MM.1S (cell line): ENCODE results near the gene EPGN.

Source experiments
- DNase-seq: peaks from one replicate; pipeline ENCODE4 v3.0.0-alpha.2; 2015
- H2AFZ ChIP-seq: fragments of 300-600 bp; sonication (generic); 2 replicates; pipeline ENCODE4 v1.6.0; 2016; ENCODE audit warnings: antibody characterized with exemption, low read length
- H3F3A ChIP-seq: fragments of 300-600 bp; sonication (generic); 2 replicates; pipeline ENCODE4 v1.6.1; 2016; ENCODE audit warnings: mild to moderate bottlenecking, antibody characterized with exemption, low read length, moderate library complexity, mixed read lengths; ENCODE audit not compliant: insufficient read depth
- H3K27ac ChIP-seq: fragments of 300-600 bp; sonication (generic); 2 replicates; pipeline ENCODE4 v1.5.1; 2016; ENCODE audit warnings: mild to moderate bottlenecking, low read length
- H3K27me3 ChIP-seq: fragments of 300-600 bp; sonication (generic); replicated peaks from 2 replicates; pipeline ENCODE4 v1.6.0; 2016; ENCODE audit warnings: low read length; ENCODE audit not compliant: insufficient read depth
- H3K36me3 ChIP-seq: fragments of 300-600 bp; sonication (generic); replicated peaks from 2 replicates; pipeline ENCODE4 v1.6.1; 2016; ENCODE audit warnings: mild to moderate bottlenecking, low read length, mixed read lengths; ENCODE audit not compliant: insufficient read depth
- H3K4me1 ChIP-seq: fragments of 300-600 bp; sonication (generic); 2 replicates; pipeline ENCODE4 v1.6.1; 2016; ENCODE audit warnings: low read length, mixed read lengths
- H3K4me2 ChIP-seq: fragments of 300-600 bp; sonication (generic); 2 replicates; pipeline ENCODE4 v1.6.0; 2016; ENCODE audit warnings: low read depth, low read length
- H3K4me3 ChIP-seq: fragments of 300-600 bp; sonication (generic); 2 replicates; pipeline ENCODE4 v1.5.1; 2016; ENCODE audit warnings: low read length, mixed read lengths
- H3K79me2 ChIP-seq: fragments of 300-600 bp; sonication (generic); 2 replicates; pipeline ENCODE4 v1.6.1; 2016; ENCODE audit warnings: mixed run types, low read length, mixed read lengths
- H3K9ac ChIP-seq: fragments of 300-600 bp; sonication (generic); 2 replicates; pipeline ENCODE4 v1.6.1; 2016; ENCODE audit warnings: low read length, mixed read lengths
- H3K9me2 ChIP-seq: fragments of 300-600 bp; sonication (generic); replicated peaks from 2 replicates; pipeline ENCODE4 v1.6.1; 2016; ENCODE audit warnings: mild to moderate bottlenecking, low read length, mixed read lengths; ENCODE audit not compliant: insufficient read depth
- H3K9me3 ChIP-seq: fragments of 300-600 bp; sonication (generic); replicated peaks from 2 replicates; pipeline ENCODE4 v1.6.1; 2016; ENCODE audit warnings: mild to moderate bottlenecking, low read length, mixed read lengths; ENCODE audit not compliant: insufficient read depth
- H4K20me1 ChIP-seq: fragments of 300-600 bp; sonication (generic); 2 replicates; pipeline ENCODE4 v1.6.1; 2016; ENCODE audit warnings: mild to moderate bottlenecking, low read length, moderate library complexity, mixed read lengths; ENCODE audit not compliant: insufficient read depth
- CTCF ChIP-seq: fragments of 300-600 bp; sonication (generic); IDR thresholded peaks from 2 replicates; pipeline ENCODE4 v1.5.1; 2016; ENCODE audit warnings: antibody characterized with exemption, low read length, mixed read lengths
- EZH2 ChIP-seq: fragments of 300-600 bp; sonication (generic); optimal IDR thresholded peaks from 2 replicates; pipeline ENCODE3; 2017; ENCODE audit warnings: low read depth, mild to moderate bottlenecking, antibody characterized with exemption, low read length, mixed read lengths
- EZH2phosphoT487 ChIP-seq: fragments of 300-600 bp; sonication (generic); IDR thresholded peaks from 2 replicates; pipeline ENCODE4 v1.6.1; 2018; ENCODE audit warnings: antibody characterized with exemption, low read length

EPGN gene

DNA sequence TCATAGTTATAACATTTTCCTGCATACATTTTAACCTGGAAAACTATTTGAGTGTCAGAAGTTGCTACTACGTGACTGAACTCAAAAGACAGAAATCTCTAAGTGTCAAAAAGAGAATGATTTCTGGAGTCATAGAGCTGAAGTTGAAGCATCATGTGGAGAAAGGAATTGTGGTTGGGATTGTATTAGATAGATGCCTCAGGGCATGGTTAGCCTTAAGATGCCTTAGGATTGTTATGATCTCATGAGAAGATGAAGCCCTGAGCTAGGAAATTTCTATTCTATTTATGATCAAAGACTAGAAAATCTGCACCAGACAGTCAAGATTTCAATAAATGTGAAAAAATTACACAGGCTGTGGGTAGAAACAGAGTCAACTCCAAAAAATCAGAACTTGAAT, 20.2 kb downstream of the EPGN start:
- no peak for TF ChIP-seq EZH2phosphoT487
- no peak for TF ChIP-seq EZH2
- TF ChIP-seq CTCF: no peak
- no peak overlapping the region for H3K4me2 ChIP-seq
- no peak overlapping the region for H2AFZ ChIP-seq
- no peaks in the 10 kb centered on the region for H4K20me1 ChIP-seq
- no peak overlapping the region for H3K27ac ChIP-seq
- H3K27me3 ChIP-seq: no peaks in the 10 kb centered on the region
- H3K9ac ChIP-seq: no peak overlapping the region
- H3K79me2 ChIP-seq: no peaks in the 10 kb centered on the region
- H3K4me3 ChIP-seq: no peak overlapping the region
- H3F3A ChIP-seq: no peaks in the 10 kb centered on the region; the same call in 1 of the 2 replicates
- no peaks in the 10 kb centered on the region for H3K9me2 ChIP-seq
- no peaks in the 10 kb centered on the region for H3K36me3 ChIP-seq
- H3K4me1 ChIP-seq: peaks cover 14% of the 10 kb centered on the region
- no peaks in the 10 kb centered on the region for H3K9me3 ChIP-seq
- no peak for DNase-seq

GRCh38 chr4:74329307-74329706, 21.0 kb downstream of the EPGN start:
- Histone ChIP-seq H3K4me3 (no peak overlapping the region), H4K20me1 (no peaks in the 10 kb centered on the region), H2AFZ (no peak overlapping the region), H3K4me1 (peaks cover 6% of the 10 kb centered on the region; the same call in 1 of the 2 replicates), H3K4me2 (no peak overlapping the region), H3K9ac (no peak overlapping the region), H3K27ac (no peak overlapping the region), H3K36me3 (no peaks in the 10 kb centered on the region), H3K9me3 (no peaks in the 10 kb centered on the region), H3K9me2 (no peaks in the 10 kb centered on the region), H3F3A (no peaks in the 10 kb centered on the region; the same call in 1 of the 2 replicates), H3K27me3 (no peaks in the 10 kb centered on the region), H3K79me2 (no peaks in the 10 kb centered on the region)
- DNase-seq: no peak
- TF ChIP-seq EZH2phosphoT487: no peak
- TF ChIP-seq EZH2: no peak
- no peak for TF ChIP-seq CTCF

DNA sequence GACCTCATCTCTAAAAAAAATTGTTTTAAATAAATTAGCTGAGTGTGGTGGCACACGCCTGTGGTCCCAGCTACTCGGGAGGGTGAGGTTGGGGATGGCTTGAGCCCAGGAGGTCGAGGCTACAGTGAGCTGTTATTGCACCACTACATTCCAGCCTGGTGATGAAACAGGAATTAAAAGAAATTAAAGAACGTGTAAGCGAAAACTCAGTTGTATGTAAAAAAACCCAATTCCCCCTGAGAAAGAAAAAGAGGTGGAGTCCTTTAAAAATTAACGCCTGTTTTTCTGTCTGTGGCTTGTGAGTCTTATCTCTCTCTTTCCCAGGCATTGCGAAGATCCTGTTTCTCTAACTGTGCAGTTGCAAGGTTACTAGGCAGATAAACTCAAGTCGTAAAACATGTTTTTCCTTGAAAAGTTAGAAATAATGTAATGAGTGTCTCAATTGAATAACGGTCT, 22.1 kb downstream of the EPGN start:
- Histone ChIP-seq H3K4me1 (no peaks in the 10 kb centered on the region), H2AFZ (no peak overlapping the region), H3K79me2 (no peaks in the 10 kb centered on the region), H3K9me2 (no peaks in the 10 kb centered on the region), H3K4me2 (no peak overlapping the region), H3K9ac (no peak overlapping the region), H3K27me3 (no peaks in the 10 kb centered on the region), H3K27ac (no peak overlapping the region), H4K20me1 (no peaks in the 10 kb centered on the region), H3F3A (no peaks in the 10 kb centered on the region), H3K36me3 (no peaks in the 10 kb centered on the region), H3K4me3 (no peak overlapping the region), H3K9me3 (no peaks in the 10 kb centered on the region)
- no peak for DNase-seq
- no peak for TF ChIP-seq CTCF
- no peak for TF ChIP-seq EZH2phosphoT487
- TF ChIP-seq EZH2: no peak
